Glomerular visceral epithelial cell (primary cell): ENCODE measurements around the gene ESRP2.

Experiments used
- DNase-seq: peaks from one replicate; pipeline ENCODE4 v3.0.0-alpha.2; 2016; ENCODE audit errors: extremely low spot score

Gene ESRP2

DNA sequence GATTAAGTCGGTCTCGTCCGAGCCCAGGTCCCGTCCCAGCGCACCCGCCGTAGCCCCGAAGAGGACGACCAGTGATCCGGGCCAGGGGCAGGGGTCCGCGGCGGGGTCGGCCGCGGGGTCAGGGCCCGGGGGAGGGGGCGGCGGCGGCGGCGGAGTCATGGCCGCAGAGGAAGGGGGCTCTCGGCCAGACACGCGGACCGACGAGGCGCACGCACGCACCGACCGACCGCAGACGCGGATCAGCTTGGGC lies at the start of gene ESRP2:
TSS of gene ESRP2 (minus strand) at position 241 of the 250 bp plus-strand sequence. CDS start at position 159, 82 bp downstream.
- DNase-seq = no peak

DNA sequence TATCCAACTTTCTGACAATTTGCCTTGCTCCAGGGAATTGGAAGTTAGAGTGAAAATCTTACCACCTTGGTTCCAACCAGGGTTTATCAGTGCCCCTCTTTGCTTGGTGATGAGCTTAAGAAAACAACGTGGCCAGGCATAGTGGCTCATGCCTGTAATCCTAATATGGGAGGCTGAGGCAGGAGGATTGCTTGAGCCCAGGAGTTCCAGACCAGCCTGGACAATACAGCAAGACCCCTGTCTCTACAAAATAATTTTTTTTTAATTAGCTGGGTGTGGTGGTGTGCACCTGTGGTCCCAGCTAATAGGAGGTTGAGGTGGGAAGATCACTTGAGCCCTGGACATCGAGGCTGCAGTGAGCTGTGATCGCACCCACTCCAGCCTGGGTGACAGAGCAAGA lies 49.8 kb upstream of the ESRP2 start:
- no peak for DNase-seq

DNA sequence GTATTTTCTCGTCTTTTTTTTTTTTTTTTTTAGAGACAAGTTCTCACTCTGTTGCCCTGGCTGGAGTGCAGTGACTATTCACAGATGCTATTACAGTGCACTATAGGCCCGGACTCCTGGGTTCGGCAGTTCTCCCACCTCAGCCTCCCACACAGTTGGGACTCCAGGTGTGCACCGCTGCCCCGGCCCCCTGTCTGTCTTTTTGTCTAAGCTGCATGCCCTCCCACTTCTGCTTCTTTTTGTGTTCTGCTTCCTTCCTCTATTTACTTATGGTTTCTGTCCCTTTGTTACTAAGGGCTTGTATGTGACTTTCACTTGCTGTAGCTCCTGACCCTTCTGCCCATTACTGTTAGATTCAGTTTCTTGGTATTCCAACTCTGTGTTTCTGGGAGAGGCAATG lies 48.9 kb upstream of the ESRP2 start:
- DNase-seq = no peak

DNA sequence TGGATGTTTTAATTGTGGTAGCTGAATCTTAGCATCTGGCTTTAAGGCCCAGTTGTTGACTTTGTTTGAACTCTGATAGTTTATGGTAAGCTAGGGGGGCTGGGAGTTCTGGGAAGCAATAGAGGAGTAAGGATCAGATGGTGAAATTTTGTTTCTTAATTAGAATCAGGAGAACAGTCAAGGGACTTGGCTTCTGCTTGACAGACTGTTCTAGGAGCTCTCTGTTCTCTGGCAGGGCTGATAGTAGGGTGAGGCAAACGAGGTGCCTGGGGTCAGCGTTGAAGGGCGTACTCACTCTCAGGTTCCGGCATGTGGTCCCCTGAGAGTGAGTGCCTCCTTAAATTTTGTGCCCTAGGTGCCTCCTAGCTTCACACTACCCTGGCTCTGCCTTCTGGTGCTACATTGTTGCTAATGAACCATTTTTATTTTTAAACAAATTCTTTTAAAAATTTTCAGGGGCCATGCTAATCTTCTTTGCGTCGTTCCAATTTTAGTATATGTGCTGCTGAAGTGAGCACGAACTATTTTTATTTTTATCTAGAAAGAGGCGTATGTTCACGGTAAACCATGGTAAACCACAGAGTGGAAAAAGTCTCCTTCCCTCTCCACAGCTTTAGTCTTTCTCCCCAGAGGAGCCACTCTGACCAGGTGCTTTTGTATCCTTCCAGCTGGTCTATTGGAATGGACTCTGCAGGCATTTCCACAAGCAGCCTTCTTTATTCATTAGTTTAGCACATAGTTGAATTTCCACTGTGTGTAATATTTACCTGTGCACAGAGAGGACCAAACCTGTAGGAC lies 48.1 kb upstream of the ESRP2 start:
- DNase-seq = no peak

DNA sequence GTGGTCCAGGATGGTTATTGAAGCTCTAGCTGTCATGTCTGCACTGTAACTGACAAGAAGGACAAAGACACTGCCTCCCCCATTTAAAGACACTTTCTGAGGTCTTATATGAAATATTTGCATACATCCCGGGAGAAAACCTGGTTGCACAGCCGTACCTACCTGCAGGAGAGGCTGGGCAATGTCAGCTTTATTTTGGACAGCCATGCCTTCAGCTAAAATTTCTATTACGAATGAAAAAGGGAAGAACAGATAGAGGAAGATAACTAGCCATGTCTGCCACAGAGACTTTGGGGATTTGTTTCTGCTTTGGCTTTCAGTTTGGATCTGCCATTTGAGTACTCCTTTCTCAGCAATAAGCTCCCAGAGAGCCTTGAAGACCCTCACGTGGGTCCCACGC lies 47.4 kb upstream of the ESRP2 start:
- DNase-seq = no peak

DNA sequence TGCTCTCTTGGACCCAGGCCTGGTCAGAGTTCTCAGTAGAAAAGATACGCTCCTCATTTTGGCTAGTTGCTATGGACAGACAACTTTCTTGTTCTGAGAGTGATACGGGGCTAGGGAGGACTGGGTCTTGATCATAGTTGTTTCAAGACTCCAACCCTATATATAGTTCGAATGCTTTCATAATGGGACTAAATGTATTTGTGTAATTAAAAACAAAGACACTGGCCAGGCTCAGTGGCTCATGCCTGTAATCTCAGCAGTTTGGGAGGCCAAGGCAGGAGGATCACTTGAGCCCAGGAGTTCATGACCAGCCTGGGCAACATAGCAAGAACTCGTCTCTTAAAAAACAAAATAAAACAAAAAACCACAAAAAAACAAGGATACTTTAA lies 46.1 kb upstream of the ESRP2 start:
- DNase-seq = no peak

DNA sequence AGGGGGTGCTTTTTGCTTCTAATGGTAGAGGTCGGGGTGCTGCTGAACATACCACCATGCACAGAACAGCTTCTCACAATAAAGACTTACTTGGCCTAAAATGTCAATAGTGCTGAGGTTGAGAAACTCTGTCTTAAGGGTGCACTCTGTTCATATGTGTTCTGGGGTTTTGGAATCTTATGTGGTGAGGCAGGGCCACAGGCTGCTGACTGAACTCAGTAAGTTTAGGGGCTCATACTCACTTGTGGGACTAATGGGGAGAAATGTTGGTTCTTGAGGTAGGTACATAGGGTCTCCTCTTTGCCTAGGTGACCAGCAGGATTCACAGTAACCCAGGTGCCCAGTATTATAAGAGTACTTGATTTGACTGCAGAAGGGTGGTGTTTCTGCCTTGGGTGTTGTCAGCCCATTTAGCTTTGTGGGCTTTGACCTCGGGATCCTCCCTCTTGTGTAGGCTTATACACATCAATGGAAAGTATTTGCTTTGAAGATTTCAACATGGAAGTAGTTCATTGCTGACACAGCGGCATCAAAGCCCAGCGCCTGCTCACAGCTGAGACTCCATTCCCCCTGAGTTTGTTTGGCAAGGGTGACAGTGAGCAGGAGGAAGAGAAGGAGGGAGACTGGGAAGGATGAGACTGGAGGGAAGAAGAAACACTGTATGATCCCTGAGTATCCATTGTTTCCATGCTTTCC lies 45.6 kb upstream of the ESRP2 start:
- DNase-seq = no peak

DNA sequence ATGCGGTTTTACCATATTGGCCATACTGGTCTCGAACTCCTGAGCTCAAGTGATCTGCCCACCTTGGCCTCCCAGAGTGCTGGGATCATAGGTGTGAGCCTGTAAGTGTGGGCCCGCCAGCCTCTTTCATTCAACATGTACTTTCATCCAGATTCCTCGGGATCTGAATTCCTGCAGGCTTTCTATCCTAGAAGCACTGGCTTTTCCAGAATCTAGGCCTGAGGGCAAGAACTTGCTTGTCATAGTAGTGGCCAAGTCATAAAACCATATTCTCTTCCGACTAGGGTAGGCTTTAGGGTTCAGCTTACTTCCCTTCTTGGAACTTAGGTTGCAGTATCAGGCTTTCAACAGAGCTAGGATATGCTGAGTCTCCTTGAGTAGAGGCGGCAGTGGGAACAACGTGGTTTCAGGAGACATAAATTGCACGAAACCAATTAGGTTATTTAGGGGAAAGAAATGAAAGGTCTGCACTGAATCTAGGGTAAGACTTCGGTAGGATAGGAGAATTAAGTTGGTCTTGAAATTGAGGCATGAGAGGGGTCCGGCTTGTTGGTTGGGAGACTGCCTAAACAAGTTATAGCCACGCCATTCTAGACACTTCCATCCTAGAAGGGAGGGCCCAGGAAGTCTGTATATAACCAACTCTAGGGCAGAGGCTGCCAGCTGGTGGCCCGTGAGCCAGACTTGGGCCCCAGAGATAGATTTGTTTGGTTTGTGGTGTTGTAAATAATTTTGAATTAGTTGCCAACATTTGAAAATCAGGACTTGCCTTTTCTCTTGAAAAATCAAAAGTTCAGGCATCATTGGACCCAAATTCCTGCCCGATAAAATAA lies 44.0 kb upstream of the ESRP2 start:
- DNase-seq = no peak

DNA sequence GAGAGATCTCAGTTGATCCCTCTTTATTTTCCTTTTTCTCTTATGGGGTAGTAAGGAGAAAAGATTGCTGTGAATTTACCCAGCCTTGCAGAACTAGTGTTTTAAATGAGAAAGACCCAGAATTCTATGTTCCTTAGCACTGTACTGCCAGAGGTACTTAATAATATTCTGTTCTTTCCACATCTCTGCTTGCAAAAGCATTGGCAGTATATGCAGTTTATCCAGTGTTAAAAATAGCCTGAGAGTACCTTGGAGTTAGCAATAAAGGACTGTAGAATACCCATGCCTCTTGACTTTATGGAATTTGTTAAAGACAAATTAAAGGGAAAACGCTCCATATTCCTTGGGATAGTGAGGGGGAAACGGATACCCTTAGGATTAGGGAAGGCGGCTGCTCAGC lies 40.3 kb upstream of the ESRP2 start:
- DNase-seq = no peak

DNA sequence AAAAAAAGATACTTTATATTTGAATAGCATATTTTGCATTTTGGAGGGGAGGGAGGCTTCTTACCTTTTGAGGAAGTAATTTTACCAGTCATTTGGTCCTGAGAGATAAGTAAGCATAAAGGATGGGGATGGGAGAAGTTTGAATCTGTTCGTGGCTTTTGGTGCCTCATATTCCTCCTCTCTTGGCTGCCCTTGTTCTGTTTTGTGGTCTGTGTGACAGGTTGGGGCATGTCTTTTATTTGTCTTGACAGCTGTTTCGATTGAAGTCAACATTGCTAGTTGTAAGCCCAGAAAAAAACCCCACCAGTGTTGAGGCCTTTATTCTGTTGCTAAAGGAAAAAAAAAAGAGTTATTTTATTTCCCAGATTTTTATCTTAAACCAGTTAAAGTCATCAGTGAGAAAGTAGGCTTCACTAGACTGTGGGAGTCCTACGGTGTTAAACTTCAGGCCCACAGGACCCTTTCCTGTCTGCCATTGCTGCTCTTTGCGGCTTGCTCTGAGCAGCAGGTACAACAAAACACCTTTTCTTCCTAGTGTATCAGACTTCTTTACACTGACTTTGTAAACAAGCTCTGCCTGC lies 39.8 kb upstream of the ESRP2 start:
- peak; percentile 41 for DNase-seq

DNA sequence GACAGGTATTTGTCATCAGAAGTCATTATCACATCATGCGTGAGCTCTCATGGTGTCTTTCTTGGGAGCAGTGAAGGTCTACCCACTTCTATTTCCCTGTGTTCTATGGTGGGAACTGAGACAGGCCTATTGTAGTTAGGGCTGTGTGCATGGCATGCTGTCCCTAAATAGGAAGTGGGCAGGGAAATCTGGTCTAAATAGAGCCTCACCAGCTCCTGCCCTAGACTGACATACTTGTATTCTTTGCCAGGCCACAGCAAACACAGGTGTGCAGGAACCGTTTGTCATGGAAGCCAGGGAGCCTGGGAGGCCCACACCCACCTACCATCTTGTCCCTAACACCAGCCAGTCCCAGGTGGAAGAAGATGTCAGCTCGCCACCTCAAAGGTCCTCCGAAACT lies 38.5 kb upstream of the ESRP2 start:
- no peak for DNase-seq

DNA sequence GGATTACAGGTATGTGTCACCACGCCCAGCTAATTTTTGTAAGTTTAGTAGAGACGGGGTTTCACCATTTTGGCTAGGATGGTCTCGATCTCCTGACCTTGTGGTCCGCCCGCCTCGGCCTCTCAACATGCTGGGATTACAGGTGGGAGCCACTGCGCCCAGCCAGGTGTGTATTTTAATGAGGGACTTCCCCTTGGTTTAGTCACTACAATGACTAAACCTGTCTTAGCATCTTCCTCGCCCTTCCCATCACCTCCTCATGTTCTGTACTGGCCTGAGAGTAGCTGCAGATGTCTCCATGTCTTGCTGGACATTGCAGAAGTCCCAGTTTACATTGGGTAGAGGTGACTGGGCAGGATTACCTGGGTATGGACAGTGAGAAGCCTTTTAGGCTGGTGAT lies 38.0 kb upstream of the ESRP2 start:
- DNase-seq = no peak

DNA sequence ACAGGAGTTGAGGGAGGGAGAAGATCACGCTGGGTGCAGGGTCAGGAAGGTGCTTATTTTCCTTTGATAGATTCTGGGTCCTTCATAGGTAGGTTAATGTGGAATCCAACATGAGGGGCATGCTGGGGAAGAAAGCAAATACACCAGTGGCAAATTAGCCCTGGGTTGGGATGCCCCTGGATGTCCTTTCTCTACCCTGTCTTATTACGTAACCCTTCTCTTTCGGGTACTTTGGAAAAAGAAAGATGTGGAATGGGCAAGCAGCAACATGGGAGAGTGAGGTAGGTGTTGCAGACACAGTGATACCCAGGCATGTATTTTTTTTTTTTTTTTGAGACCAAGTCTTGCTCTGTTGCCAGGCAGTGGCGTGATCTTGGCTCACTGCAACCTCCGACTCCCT lies 37.5 kb upstream of the ESRP2 start:
- no peak for DNase-seq

DNA sequence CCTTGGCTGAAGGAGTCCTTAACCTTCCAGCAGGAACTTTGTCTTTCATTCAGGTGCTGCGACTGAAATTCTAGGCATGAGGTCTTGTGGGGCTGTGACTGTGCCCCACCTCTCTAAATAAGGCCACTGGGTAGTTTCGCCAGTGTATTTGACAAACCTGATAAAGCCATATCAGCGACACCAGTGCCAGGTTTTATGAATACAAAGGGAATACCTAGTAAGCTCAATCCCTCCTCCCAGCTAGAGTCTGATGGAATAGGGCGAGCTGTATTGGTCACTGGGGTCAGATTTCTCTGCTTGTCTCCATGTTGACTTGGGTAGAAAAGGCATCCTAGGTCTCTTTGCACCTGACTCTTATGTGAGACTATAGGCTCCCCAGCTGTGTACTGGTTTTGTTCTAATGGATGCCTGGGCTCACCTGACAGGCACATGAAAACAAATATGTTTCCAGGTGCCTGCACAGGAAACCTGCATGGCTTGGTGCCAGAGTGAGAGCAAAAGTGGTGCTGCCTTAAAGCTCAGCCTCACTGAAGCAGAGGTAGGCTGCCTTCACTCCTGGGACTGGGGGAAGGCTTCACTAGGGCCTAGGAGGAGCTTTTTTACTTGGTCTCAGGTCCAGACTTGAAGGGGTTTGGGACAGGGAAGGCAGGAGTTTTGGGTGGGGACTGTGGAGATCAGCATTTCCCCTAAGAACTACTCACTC lies 36.7 kb upstream of the ESRP2 start:
- DNase-seq = no peak

DNA sequence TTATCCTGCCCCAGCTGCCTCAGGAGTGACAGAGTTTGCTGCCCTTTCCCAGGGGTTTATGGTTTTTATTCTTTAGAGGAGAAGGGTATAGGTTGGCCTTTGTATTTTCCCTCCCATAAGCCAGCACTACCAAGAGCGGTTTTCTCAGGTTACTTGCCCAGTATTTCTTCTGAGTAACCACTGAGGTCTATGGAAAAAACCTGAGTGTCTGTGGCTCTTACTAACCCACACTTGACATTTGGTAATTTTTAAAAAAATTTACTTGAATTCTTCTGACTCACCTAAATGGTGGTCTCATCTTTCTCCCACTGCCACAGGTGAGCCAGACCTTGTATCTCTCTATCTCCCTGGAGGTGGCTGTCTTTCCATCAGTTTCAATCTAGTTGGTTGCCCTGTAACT lies 34.4 kb upstream of the ESRP2 start:
- peak; percentile 25 for DNase-seq

DNA sequence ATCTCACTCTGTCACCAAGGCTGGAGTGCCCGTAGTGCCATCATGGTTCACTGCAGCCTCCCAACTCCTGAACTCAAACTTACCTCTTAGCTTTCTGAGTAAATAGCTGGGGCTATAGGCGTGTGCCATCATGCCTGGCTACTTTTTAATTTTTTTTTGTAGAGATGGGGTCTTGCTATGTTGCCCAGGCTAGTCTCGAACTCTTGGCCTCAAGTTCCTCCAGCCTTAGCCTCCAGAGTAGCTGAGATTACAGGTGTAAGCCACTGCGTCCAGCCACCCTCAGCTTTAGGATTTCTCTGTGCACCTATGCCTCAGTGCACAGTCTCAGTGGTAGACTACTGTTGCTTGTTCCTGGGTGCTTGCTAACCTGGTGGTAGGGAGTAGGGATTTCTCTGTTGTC lies 33.9 kb upstream of the ESRP2 start:
- no peak for DNase-seq

DNA sequence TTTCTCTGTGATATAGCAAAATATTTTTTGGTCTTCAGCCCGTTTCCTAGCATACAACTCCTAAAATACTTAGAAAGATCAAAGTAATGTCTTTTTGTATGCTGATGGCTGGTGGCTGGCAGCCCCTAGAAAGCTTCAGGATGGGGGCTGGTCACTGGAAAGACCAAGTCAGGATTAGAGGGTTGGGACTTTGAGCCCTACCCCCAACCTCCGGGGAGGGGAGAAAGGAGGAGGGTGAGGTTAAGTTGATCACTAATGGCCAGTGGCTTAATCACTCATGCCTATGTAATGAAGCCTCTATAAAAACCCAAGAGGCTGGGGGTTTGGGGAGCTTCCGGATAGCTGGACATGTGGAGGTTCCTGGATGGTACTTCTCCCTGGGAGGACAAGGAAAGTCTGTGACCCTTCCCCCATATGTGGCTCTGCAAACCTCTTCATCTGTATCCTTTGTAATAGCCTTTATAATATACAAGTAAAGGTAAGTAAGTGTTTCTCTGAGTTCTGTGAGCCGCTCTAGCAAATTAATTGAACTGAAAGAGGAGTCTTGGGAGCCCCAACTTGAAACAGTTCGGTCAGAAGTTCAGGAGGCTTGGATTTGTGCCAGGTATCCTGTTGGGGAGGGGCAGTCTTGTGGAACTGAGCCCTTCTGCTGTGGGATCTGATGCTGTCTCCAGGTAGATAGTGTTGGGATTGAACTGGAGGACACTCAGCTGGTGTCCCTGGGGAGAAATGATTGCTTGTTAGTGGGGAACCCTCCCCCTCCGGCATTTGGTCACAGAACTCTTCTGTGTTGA lies 31.9 kb upstream of the ESRP2 start:
- DNase-seq = peak; percentile 17

DNA sequence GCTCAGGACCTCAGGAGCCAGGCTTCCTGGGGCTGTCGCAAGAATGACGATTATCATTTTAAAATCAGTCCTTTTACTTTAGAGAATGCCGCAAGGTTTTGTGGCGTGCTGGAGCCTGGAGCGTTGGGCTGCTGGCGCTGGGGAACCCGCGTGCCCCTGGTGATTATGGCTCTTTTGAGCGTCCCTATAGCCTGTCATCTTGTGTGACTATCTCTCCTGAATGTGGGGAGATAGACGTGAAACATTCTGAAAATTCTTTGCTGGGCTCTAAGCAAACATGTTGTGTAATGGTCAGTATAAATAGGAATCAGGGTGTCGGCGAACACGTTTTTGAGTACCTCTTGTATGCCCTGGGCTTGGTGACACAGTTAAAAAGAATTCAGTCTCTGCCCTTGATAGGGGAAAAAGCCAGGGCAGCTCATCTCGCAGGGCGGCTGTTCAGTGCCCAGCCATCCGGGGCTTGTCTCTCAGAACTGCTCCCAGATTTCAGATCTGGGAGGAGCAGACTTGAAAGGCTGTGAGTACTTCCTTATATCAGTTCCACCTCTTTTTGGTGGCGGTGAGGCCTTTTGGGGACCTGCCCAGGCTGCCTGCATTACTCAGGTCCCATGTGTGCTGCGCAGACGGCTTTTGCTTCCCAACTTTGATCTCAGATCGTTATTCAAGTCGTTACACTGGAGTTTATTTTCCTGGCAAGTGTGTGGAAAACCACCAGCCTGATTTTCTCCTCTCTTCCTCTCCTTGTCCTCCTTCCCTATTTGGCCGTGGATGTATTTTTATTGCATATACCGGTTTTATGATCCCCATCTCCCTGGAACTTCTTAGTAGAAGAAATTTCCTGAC lies 29.4 kb upstream of the ESRP2 start:
- DNase-seq = peak; percentile 83

DNA sequence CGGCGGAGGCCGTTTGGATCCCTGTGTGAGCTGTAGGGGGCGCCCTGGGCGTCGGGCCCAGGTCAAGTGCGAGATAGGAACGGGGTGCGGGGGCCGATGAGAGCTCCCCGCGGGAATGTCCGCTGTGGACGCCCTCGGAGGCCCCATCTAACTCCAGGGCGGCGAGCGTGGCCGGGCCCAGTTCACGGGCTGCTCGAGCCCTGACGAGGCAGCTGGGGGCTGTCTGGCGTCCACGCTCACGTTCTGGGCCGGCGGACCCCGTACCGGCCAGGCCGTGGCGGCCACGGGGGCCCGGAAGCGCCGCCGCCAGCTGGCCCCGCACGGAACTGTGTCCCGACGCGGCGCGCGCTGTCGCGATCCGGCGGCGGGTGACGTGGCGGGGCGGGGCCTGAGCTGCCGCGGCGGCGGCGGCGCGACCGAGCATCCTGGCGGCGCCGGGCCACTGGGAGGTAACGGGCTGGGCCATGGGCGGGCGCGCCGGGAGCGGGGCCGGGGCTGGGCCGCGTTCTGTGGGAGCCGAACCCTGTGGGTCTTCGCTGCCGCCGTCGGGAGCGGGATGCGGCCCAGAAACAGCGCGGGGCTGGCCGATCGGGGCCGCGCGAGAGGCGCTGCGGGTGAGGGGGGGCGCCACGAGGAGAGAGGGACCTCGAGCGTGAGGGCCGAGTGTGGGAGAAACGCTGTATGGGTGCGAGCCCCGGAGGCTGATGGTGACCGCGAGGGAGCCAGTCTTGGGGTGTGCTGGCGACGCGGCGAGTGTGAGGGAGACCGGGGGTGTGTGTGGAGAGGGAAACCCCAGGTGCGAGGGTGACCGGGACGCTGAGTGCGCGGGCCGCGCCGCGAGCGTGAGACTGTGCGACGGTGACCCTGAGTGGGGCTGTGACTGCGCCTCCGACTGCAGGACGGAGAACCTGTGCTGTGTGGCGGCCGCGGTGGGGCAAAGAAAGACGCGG lies 28.5 kb upstream of the ESRP2 start, which contains the start of gene SLC7A6:
TSS of gene SLC7A6 (plus strand) at position 399 of the 950 bp plus-strand sequence. CDS start 10,201 bp downstream, outside the sequence.
- peak; percentile 72 for DNase-seq
